ENCODE measurements around the gene ULK4. TPM values are rescaled to one million over a fixed set of nuclear protein-coding genes. Genes with fewer than 3 reads are reported as not detected.

ULK4 gene
- total and polyA plus RNA-seq, 12 donors = 1.6 to 24.5 (median 6.9) TPM

DNA sequence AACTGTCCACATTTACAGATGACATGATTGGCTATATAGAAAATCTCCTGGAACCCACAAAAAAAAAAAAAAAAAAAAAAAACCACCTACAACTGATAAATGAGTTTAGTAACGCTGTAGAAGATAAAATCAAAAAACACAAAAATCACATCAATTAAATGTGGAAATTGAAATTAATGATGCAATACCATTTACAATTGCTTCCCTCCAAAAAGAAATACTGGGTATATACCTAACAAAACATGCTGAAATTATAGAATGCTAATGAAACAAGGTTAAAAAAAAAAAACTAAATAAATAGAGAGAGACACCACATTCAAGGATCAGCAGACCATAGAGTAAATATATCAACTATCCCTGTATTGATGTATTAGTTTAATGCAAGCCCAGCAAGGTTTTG is 215.7 kb downstream of the ULK4 start:
- H3K4me3 ChIP-seq = no peak overlapping the region
- 84 to 97% (median 87%) methylated on average over 1 of the region's 1 CpG for WGBS, 4 donors
- no peak for DNase-seq
- H3K36me3 ChIP-seq (replicated peaks in 1 of 2) = no peaks in the 10 kb centered on the region
- intact Hi-C loops (cut with DNase I) = no loop called here
- no peaks in the 10 kb centered on the region for H3K9me3 ChIP-seq (replicated peaks in 1 of 3)
- H3K27ac ChIP-seq = no peak overlapping the region
- no peaks in the 10 kb centered on the region for H3K4me1 ChIP-seq (replicated peaks in 1 of 2)
- no peaks in the 10 kb centered on the region for H3K27me3 ChIP-seq
- TF ChIP-seq, protein P1, sequence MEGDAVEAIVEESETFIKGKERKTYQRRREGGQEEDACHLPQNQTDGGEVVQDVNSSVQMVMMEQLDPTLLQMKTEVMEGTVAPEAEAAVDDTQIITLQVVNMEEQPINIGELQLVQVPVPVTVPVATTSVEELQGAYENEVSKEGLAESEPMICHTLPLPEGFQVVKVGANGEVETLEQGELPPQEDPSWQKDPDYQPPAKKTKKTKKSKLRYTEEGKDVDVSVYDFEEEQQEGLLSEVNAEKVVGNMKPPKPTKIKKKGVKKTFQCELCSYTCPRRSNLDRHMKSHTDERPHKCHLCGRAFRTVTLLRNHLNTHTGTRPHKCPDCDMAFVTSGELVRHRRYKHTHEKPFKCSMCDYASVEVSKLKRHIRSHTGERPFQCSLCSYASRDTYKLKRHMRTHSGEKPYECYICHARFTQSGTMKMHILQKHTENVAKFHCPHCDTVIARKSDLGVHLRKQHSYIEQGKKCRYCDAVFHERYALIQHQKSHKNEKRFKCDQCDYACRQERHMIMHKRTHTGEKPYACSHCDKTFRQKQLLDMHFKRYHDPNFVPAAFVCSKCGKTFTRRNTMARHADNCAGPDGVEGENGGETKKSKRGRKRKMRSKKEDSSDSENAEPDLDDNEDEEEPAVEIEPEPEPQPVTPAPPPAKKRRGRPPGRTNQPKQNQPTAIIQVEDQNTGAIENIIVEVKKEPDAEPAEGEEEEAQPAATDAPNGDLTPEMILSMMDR (IDR thresholded peaks at IDR 0.05) = no peak
- no peak for TF ChIP-seq POLR2A (IDR thresholded peaks at IDR 0.05)

DNA sequence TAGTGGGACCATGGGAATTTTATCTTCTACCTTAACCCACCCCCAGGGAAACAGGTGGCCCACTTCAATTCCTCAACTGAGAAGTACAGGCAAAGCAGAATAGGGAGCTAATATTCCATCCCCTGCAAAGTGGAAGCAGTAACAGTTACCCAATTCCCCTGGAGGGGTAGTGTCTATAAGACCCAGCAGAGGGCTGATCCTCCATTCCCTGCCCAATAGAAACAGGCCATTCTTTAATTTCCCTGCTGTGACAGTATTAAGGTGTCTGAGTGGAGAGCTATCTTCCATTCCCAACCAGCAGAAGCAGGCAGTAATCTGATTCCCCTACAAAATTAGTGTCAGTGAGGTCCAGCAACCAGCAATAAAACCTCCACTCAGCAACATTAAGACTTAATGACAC is 219.8 kb downstream of the ULK4 start:
- intact Hi-C loops (cut with DNase I) = no loop called here
- no peaks in the 10 kb centered on the region for H3K36me3 ChIP-seq (replicated peaks in 1 of 2)
- no peak overlapping the region for H3K27ac ChIP-seq
- no peaks in the 10 kb centered on the region for H3K27me3 ChIP-seq
- no peaks in the 10 kb centered on the region for H3K4me1 ChIP-seq (replicated peaks in 1 of 2)
- no peaks in the 10 kb centered on the region for H3K9me3 ChIP-seq (replicated peaks in 1 of 3)
- H3K4me3 ChIP-seq = no peak overlapping the region
- DNase-seq = no peak
- TF ChIP-seq POLR2A (IDR thresholded peaks at IDR 0.05) = no peak
- TF ChIP-seq, protein P1 (IDR thresholded peaks at IDR 0.05) = no peak

DNA sequence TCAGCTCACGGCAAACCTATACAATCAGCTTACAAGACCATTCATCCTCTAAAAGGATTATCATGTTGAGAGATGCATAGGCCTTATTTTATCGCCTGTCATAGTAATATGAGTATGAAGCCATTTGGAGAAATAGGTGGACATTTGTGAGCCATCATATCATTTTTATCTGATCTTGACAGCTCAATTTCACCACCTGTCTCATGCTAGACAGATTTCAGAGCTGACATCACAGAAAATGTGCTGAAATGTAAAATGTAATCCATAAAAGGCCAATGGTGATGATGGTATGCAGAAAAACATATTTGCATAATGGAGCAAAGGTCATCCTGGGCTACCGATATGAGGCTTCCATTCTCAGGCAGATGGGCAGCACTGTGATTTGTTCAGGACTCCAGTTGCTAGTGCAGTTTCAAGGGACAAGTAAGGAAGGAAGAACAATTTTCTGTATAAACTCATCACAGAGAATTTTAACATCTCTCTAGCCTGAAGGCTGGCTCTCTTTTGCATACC is 221.5 kb downstream of the ULK4 start:
- no peak overlapping the region for H3K4me3 ChIP-seq
- no peaks in the 10 kb centered on the region for H3K4me1 ChIP-seq (replicated peaks in 1 of 2)
- intact Hi-C loops (cut with DNase I) = no loop called here
- no peaks in the 10 kb centered on the region for H3K27me3 ChIP-seq
- WGBS, 4 donors = 92 to 97% (median 95%) methylated on average over 3 of the region's 3 CpGs
- no peak overlapping the region for H3K27ac ChIP-seq
- H3K36me3 ChIP-seq (replicated peaks in 1 of 2) = no peaks in the 10 kb centered on the region
- DNase-seq = no peak
- H3K9me3 ChIP-seq (replicated peaks in 1 of 3) = no peaks in the 10 kb centered on the region
- TF ChIP-seq, protein P1 (IDR thresholded peaks at IDR 0.05) = no peak
- no peak for TF ChIP-seq POLR2A (IDR thresholded peaks at IDR 0.05)

DNA sequence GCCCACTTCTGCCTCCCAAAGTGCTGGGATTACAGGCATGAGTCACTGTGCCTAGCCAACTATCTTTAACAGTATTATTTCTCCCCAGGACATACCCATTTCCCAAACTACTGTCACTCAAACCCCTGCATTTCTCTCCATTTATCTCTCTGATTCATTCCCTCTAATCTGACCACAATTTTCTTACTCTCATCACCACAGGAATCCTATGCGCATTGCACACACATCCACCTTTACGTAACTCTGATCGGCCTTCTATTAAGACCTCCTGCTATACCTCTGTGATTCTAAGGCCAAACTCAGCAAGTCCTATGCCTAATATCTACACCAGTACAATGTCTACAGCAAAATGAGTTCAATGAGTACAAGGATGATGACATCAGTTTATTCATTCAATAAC is 235.0 kb downstream of the ULK4 start:
- intact Hi-C loops (cut with DNase I) = no loop called here
- Histone ChIP-seq H3K9me3 (replicated peaks in 1 of 3) (no peaks in the 10 kb centered on the region), H3K27me3 (no peaks in the 10 kb centered on the region), H3K4me3 (no peak overlapping the region), H3K27ac (no peak overlapping the region), H3K36me3 (replicated peaks in 1 of 2) (no peaks in the 10 kb centered on the region), H3K4me1 (replicated peaks in 1 of 2) (no peaks in the 10 kb centered on the region)
- 96 to 100% (median 98%) methylated on average over 3 of the region's 3 CpGs for WGBS, 4 donors
- no peak for TF ChIP-seq POLR2A (IDR thresholded peaks at IDR 0.05)
- TF ChIP-seq, protein P1 (IDR thresholded peaks at IDR 0.05) = no peak
- no peak for DNase-seq
